ENCODE measurements around the gene MRPL46. TPM values are rescaled to one million over a fixed set of nuclear protein-coding genes. Genes with fewer than 3 reads are reported as not detected.

The MRPL46 gene
- total and polyA plus RNA-seq, 2 of the 8 experiments (the other 6 are each of a cell fraction or from before 2014, with no cell fraction given): 17.2 to 24.5 TPM

DNA sequence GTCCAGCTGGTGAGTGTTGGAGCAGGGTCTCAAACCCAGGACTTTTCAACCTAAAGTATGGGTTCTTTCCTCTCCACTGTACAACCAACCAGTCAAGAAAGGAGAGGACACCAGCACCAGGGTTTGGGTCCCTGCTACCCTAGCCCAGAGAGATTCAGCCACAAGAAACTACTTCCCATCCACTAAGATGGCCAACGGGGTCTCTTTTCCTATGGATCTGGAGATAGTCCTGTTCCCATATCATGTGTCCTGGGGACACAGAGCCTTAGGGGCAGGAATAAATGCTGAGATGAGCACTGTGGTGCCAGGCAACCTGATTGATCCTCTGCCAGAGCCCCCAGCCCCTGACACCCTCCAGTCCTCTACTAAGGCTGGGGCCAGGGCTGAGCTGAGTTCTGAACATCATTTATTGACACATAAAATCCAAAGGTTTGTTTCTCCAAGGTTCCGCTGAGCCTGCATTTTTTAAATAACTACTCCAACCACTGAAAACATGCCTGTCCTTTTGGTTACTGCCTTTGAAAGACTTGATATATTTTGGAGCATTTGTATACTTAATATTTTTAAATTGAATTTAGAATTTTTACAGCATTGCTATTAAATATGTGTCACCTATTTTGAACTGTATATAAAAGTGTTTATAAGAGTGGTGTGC, 26.0 kb downstream of the MRPL46 start (continued):
- TF ChIP-seq, protein P1, sequence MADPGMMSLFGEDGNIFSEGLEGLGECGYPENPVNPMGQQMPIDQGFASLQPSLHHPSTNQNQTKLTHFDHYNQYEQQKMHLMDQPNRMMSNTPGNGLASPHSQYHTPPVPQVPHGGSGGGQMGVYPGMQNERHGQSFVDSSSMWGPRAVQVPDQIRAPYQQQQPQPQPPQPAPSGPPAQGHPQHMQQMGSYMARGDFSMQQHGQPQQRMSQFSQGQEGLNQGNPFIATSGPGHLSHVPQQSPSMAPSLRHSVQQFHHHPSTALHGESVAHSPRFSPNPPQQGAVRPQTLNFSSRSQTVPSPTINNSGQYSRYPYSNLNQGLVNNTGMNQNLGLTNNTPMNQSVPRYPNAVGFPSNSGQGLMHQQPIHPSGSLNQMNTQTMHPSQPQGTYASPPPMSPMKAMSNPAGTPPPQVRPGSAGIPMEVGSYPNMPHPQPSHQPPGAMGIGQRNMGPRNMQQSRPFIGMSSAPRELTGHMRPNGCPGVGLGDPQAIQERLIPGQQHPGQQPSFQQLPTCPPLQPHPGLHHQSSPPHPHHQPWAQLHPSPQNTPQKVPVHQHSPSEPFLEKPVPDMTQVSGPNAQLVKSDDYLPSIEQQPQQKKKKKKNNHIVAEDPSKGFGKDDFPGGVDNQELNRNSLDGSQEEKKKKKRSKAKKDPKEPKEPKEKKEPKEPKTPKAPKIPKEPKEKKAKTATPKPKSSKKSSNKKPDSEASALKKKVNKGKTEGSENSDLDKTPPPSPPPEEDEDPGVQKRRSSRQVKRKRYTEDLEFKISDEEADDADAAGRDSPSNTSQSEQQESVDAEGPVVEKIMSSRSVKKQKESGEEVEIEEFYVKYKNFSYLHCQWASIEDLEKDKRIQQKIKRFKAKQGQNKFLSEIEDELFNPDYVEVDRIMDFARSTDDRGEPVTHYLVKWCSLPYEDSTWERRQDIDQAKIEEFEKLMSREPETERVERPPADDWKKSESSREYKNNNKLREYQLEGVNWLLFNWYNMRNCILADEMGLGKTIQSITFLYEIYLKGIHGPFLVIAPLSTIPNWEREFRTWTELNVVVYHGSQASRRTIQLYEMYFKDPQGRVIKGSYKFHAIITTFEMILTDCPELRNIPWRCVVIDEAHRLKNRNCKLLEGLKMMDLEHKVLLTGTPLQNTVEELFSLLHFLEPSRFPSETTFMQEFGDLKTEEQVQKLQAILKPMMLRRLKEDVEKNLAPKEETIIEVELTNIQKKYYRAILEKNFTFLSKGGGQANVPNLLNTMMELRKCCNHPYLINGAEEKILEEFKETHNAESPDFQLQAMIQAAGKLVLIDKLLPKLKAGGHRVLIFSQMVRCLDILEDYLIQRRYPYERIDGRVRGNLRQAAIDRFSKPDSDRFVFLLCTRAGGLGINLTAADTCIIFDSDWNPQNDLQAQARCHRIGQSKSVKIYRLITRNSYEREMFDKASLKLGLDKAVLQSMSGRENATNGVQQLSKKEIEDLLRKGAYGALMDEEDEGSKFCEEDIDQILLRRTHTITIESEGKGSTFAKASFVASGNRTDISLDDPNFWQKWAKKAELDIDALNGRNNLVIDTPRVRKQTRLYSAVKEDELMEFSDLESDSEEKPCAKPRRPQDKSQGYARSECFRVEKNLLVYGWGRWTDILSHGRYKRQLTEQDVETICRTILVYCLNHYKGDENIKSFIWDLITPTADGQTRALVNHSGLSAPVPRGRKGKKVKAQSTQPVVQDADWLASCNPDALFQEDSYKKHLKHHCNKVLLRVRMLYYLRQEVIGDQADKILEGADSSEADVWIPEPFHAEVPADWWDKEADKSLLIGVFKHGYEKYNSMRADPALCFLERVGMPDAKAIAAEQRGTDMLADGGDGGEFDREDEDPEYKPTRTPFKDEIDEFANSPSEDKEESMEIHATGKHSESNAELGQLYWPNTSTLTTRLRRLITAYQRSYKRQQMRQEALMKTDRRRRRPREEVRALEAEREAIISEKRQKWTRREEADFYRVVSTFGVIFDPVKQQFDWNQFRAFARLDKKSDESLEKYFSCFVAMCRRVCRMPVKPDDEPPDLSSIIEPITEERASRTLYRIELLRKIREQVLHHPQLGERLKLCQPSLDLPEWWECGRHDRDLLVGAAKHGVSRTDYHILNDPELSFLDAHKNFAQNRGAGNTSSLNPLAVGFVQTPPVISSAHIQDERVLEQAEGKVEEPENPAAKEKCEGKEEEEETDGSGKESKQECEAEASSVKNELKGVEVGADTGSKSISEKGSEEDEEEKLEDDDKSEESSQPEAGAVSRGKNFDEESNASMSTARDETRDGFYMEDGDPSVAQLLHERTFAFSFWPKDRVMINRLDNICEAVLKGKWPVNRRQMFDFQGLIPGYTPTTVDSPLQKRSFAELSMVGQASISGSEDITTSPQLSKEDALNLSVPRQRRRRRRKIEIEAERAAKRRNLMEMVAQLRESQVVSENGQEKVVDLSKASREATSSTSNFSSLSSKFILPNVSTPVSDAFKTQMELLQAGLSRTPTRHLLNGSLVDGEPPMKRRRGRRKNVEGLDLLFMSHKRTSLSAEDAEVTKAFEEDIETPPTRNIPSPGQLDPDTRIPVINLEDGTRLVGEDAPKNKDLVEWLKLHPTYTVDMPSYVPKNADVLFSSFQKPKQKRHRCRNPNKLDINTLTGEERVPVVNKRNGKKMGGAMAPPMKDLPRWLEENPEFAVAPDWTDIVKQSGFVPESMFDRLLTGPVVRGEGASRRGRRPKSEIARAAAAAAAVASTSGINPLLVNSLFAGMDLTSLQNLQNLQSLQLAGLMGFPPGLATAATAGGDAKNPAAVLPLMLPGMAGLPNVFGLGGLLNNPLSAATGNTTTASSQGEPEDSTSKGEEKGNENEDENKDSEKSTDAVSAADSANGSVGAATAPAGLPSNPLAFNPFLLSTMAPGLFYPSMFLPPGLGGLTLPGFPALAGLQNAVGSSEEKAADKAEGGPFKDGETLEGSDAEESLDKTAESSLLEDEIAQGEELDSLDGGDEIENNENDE (IDR thresholded peaks at IDR 0.05; ENCODE audit: insufficient replicate concordance, low read length): no peak
- TF ChIP-seq RXRA (IDR thresholded peaks at IDR 0.05; ENCODE audit: insufficient read depth, low read depth, low read length) (no peak), CEBPB (IDR thresholded peaks at IDR 0.05; ENCODE audit: low read depth, low read length) (no peak), BCL11A (IDR thresholded peaks at IDR 0.05; ENCODE audit: low read depth in 2 of 2, low read length in 2 of 2) (no peak), RNF2 (IDR thresholded peaks at IDR 0.05; ENCODE audit: borderline replicate concordance, low read depth, low read length, missing control alignments, poor library complexity, severe bottlenecking) (no peak), EP300 (IDR thresholded peaks at IDR 0.05; ENCODE audit: borderline replicate concordance in 1 of 2, low read depth in 2 of 2, low read length in 2 of 2) (no peak)
- TF ChIP-seq, protein P2, sequence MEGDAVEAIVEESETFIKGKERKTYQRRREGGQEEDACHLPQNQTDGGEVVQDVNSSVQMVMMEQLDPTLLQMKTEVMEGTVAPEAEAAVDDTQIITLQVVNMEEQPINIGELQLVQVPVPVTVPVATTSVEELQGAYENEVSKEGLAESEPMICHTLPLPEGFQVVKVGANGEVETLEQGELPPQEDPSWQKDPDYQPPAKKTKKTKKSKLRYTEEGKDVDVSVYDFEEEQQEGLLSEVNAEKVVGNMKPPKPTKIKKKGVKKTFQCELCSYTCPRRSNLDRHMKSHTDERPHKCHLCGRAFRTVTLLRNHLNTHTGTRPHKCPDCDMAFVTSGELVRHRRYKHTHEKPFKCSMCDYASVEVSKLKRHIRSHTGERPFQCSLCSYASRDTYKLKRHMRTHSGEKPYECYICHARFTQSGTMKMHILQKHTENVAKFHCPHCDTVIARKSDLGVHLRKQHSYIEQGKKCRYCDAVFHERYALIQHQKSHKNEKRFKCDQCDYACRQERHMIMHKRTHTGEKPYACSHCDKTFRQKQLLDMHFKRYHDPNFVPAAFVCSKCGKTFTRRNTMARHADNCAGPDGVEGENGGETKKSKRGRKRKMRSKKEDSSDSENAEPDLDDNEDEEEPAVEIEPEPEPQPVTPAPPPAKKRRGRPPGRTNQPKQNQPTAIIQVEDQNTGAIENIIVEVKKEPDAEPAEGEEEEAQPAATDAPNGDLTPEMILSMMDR (IDR thresholded peaks at IDR 0.05; ENCODE audit: control extremely low read depth in 1 of 3, insufficient read depth in 1 of 3, low read depth in 1 of 3, low read length in 3 of 3): no peak

Measured in H1 (cell line).